ENCODE data around the gene SLC26A11.
"Not testable (repeated sequence)": the region's sequence is repeated elsewhere in the genome, so short reads cannot be mapped to it uniquely, and the experiment has no call there.

The SLC26A11 gene

DNA sequence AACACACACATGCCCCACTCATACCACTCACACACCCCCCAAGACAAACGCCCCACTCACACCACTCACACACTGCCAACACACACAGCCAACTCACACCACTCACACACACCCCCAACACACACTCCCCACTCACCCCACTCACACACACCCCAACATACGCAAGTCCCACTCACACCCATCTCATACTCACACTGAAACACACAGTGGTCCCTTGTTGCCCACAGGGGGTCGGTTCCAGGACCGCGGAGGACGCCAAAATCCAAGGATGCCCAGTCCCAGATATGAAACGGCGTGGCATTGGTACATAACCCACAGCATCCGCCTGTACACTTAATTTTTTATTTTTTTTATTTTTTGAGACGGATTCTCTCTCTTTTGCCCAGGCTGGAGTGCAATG is 61.3 kb downstream of the SLC26A11 start:
- no peak for DNase-seq (ENCODE audit: low read depth in 2 of 2)

DNA sequence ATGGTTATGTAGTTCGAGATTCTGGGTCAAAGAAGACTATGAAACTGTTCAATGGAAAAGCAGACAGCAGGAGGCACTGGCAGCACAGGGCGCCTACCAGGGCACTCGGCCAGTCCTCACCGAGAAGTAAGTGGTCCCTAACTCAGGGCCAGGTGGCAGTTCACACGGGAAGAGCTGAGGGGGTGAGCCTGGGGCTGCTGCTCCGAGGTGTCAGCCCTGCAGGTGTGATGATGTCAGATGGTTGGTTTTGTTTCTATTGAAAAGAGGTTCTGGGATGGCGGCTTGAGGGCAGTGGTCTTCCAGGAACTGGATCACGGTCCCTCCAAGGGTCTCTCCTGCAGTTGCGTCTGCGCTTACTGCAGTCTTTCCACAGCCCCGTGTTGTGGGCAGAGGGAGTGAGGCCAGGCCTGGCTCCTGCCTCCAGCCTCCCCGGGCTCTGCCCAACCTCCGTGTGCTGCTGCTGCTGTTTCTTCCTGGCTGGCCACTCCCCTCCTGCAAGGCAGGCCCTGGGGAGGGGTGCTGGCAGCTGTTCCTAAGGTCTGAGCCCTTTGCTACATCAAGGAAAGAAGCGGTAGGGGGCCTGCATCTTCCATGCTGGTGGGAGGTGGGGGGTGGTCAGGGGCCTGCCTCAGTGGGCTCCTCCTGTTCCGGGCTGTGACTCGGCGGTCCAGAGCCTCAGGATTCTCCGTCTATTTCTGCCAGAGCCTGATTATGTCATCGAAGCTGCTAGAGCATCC is 63.1 kb downstream of the SLC26A11 start:
- DNase-seq (ENCODE audit: low read depth in 2 of 2) = no peak

- DNase-seq (ENCODE audit: low read depth in 2 of 2) = no peak
Measured at GRCh38 chr17:80284631-80285030, 64.4 kb downstream of the SLC26A11 start.

GRCh38 chr17:80285237-80285920 is 65.2 kb downstream of the SLC26A11 start:
- no peak for DNase-seq (ENCODE audit: low read depth in 2 of 2)

GRCh38 chr17:80286638-80286960 is 66.4 kb downstream of the SLC26A11 start:
- no peak for DNase-seq (ENCODE audit: low read depth in 2 of 2)

DNA sequence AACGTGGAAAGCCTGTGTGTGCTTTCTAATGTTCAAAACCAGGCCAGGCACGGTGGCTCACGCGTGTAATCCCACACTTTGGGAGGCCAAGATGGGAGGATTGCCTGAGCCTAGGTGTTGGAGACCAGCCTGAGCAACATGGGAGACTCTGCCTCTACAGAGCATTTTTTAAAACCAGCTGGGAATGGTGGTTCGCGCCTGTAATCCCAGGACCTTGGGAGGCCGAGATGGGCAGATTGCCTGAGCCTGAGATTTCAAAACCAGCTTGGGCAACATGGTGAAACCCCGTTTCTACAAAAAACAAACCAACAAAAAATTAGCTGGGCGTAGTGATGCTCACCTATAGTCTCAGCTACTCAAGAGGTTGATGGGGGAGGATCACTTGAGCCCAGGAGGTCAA is 66.8 kb downstream of the SLC26A11 start:
- DNase-seq (ENCODE audit: low read depth in 2 of 2) = no peak

DNA sequence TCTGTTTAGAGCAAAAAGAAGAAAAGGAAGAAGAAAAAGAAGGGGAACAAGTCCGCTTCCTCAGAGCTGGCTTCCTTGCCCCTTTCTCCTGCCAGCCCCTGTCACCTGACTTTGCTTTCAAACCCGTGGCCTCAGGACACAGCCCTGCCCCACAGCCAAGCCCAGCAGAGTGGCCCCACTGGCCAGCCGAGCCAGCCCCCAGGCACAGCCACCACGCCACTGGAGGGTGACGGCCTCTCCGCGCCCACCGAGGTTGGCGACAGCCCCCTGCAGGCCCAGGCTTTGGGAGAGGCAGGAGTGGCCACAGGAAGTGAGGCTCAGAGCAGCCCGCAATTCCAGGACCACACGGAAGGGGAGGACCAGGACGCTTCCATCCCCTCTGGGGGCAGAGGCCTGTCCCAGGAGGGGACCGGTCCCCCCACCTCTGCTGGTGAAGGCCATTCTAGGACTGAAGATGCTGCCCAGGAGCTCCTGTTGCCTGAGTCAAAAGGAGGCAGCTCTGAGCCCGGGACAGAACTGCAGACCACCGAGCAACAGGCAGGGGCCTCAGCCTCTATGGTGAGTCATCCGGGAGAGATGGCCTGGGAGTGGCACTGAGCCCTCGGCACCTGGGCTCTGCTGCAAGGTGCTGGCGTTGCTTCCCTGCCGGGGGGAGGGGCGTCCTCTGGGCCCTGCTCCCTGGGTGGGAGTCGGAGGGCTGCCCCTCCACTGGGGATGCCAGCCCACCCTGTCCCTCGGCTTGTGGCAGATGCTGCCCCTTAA is 67.8 kb downstream of the SLC26A11 start:
- no peak for DNase-seq (ENCODE audit: low read depth in 2 of 2)

DNA sequence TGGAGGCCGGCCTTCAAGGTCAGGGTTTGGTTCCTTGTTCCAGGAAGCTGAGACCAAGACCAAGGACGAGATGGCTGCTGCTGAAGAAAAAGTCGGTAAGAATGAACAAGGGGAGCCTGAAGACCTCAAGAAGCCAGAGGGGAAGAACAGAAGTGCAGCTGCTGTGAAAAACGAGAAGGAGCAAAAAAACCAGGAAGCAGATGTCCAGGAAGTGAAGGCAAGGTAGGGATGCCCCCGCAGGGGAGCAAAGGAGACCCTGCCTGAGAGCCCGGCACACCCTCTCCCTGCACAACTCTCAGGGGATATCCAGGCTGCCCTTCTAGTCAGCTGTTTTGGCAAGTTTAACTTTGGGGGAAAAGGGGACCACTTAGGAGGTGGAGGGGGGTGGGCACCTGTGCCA is 69.4 kb downstream of the SLC26A11 start:
- no peak for DNase-seq (ENCODE audit: low read depth in 2 of 2)

DNA sequence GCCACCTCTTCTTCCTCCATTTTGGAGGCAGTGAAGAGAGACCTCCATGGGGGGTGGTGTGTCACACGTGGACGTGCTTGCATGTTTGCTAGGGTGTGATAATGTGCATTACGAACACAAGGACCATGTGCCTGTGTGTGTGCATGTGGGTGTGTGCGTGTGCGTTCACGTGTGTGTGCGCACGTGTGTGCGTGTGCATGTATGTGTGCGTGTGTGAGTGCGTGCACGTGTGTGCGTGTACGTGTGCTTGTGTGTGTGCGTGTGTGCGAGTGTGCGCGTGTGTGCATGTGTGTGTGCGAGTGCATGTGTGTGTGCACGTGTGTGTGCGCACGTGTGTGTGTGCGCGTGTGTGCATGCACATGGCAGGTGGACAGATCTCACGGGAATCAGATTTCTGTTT is 69.9 kb downstream of the SLC26A11 start:
- no peak for DNase-seq (ENCODE audit: low read depth in 2 of 2)

GRCh38 chr17:80291260-80291659 is 71.0 kb downstream of the SLC26A11 start:
- DNase-seq (ENCODE audit: low read depth in 2 of 2) = no peak

- no peak for DNase-seq (ENCODE audit: low read depth in 2 of 2)
Measured at GRCh38 chr17:80291691-80292487, 71.7 kb downstream of the SLC26A11 start.

- no peak for DNase-seq (ENCODE audit: low read depth in 2 of 2)
Measured at GRCh38 chr17:80292521-80292971, 72.3 kb downstream of the SLC26A11 start.

- DNase-seq (ENCODE audit: low read depth in 2 of 2) = no peak
Measured at GRCh38 chr17:80294210-80294609, 74.0 kb downstream of the SLC26A11 start.

- DNase-seq (ENCODE audit: low read depth in 2 of 2) = no peak
Measured at GRCh38 chr17:80294653-80295052, 74.4 kb downstream of the SLC26A11 start.

- DNase-seq (ENCODE audit: low read depth in 2 of 2) = no peak
Measured at GRCh38 chr17:80295146-80295545, 74.9 kb downstream of the SLC26A11 start.

GRCh38 chr17:80295559-80295958 is 75.3 kb downstream of the SLC26A11 start:
- DNase-seq (ENCODE audit: low read depth in 2 of 2) = no peak

- no peak for DNase-seq (ENCODE audit: low read depth in 2 of 2)
Measured at GRCh38 chr17:80296221-80296620, 76.0 kb downstream of the SLC26A11 start.

- no peak for DNase-seq (ENCODE audit: low read depth in 2 of 2)
Measured at GRCh38 chr17:80297996-80298560, 77.9 kb downstream of the SLC26A11 start.

- not testable (repeated sequence) for DNase-seq (ENCODE audit: low read depth in 2 of 2)
Measured at GRCh38 chr17:80299350-80300100, 79.3 kb downstream of the SLC26A11 start.

GRCh38 chr17:80300756-80301155 is 80.5 kb downstream of the SLC26A11 start:
- DNase-seq (ENCODE audit: low read depth in 2 of 2) = not testable (repeated sequence)
